OCI-LY7 (cell line): Measurements from ENCODE around the gene CCDC15. TPM values are rescaled to one million over a fixed set of nuclear protein-coding genes. Genes with fewer than 3 reads are reported as not detected.

Experiments used
- BruUV-seq: library from RNA; stranded (reverse); fragments of 400-500 nt; replicated peaks from 2 replicates; lab custom pipeline; 2021; lab: Mats Ljungman, UMichigan
- CTCF ChIA-PET: fragments of 300-600 bp; sonication (Branson Sonifier 250); formaldehyde crosslinking; loops from one replicate; lab custom pipeline; 2022; ENCODE audit warnings: antibody characterized with exemption; ENCODE audit not compliant: unreplicated experiment; lab: Charles Lee
- POLR2A ChIA-PET: fragments of 300-600 bp; sonication (Branson Sonifier 250); formaldehyde crosslinking; loops from one replicate; lab custom pipeline; 2022; ENCODE audit warnings: antibody characterized with exemption; lab: Charles Lee
- DNase-seq: peaks from one replicate; pipeline ENCODE4 v3.0.0-alpha.2; 2015; ENCODE audit warnings: low spot score
- H2AFZ ChIP-seq: fragments of 200-600 bp; sonication (generic), shearing (Covaris generic); 2 replicates; pipeline ENCODE4 v1.6.1; 2014; ENCODE audit warnings: mild to moderate bottlenecking, antibody characterized with exemption, low read length, moderate library complexity
- H3K27ac ChIP-seq: fragments of 200-600 bp; sonication (generic); 2 replicates; pipeline ENCODE4 v1.5.1; 2014; ENCODE audit warnings: mixed run types, low read depth, mild to moderate bottlenecking, moderate library complexity, low read length, inconsistent platforms; ENCODE audit not compliant: poor library complexity, severe bottlenecking
- H3K36me3 ChIP-seq: fragments of 200-600 bp; sonication (generic); 2 replicates; pipeline ENCODE4 v1.6.1; 2014; ENCODE audit warnings: mild to moderate bottlenecking, antibody characterized with exemption, low read length, moderate library complexity, mixed read lengths; ENCODE audit not compliant: insufficient read depth
- H3K4me1 ChIP-seq: fragments of 200-600 bp; sonication (generic); 2 replicates; pipeline ENCODE4 v1.5.1; 2014; ENCODE audit warnings: mild to moderate bottlenecking, low read length; ENCODE audit not compliant: insufficient read depth, poor library complexity, severe bottlenecking
- H3K4me2 ChIP-seq: fragments of 200-600 bp; sonication (generic); 2 replicates; pipeline ENCODE4 v1.6.1; 2014; ENCODE audit warnings: mild to moderate bottlenecking, low read length
- H3K4me3 ChIP-seq: fragments of 200-600 bp; sonication (generic); 2 replicates; pipeline ENCODE4 v1.5.1; 2014; ENCODE audit warnings: mild to moderate bottlenecking, low read depth, low read length; ENCODE audit not compliant: poor library complexity, severe bottlenecking
- H3K79me2 ChIP-seq: fragments of 200-600 bp; sonication (generic); 2 replicates; pipeline ENCODE4 v1.6.1; 2016; ENCODE audit warnings: low read depth, mild to moderate bottlenecking, low read length, moderate library complexity, mixed read lengths; ENCODE audit not compliant: insufficient read depth
- H3K9me2 ChIP-seq: fragments of 200-600 bp; sonication (generic); 2 replicates; pipeline ENCODE4 v1.6.1; 2016; ENCODE audit warnings: mild to moderate bottlenecking, low read length, mixed read lengths; ENCODE audit not compliant: insufficient read depth
- H3K9me3 ChIP-seq: fragments of 200-600 bp; sonication (generic); 2 replicates; pipeline ENCODE4 v1.6.1; 2014; ENCODE audit warnings: mild to moderate bottlenecking, mixed run types, low read length, mixed read lengths
- H4K20me1 ChIP-seq: fragments of 200-600 bp; sonication (generic); 2 replicates; pipeline ENCODE4 v1.6.1; 2014; ENCODE audit warnings: mild to moderate bottlenecking, antibody characterized with exemption, low read length, moderate library complexity, mixed read lengths; ENCODE audit not compliant: insufficient read depth
- EZH2phosphoT487 ChIP-seq: fragments of 200-600 bp; sonication (generic); IDR thresholded peaks from 2 replicates; pipeline ENCODE4 v1.6.1; 2018; ENCODE audit warnings: low read depth, borderline replicate concordance, mild to moderate bottlenecking, mixed run types, antibody characterized with exemption, low read length, moderate library complexity, mixed read lengths
- intact Hi-C: fragments of 100-400 bp; cut with micrococcal nuclease; formaldehyde crosslinking; loops from one replicate; pipeline ENCODE4 v1.10.0; 2022; ENCODE audit not compliant: unreplicated experiment
- total RNA-seq, 2 experiments: library from RNA; depleted of rRNA in 1 of 2; stranded (reverse); fragments of >200 nt in 1 of 2; shearing (Covaris generic) in 1 of 2; gene quantifications; 2 replicates each; pipeline ENCODE4 v1.2.3, GENCODE V29; 2014 to 2022
- TF ChIP-seq, protein P1 (sequence below): fragments of 200-600 bp; sonication (generic); conservative IDR thresholded peaks from 2 replicates; pipeline ENCODE4 v1.5.1; 2014; ENCODE audit warnings: mild to moderate bottlenecking, antibody characterized with exemption, low read length, moderate library complexity, mixed read lengths

Gene CCDC15
- total RNA-seq, 2 experiments from 2014 or later, result 9.6 to 10.6 TPM

DNA sequence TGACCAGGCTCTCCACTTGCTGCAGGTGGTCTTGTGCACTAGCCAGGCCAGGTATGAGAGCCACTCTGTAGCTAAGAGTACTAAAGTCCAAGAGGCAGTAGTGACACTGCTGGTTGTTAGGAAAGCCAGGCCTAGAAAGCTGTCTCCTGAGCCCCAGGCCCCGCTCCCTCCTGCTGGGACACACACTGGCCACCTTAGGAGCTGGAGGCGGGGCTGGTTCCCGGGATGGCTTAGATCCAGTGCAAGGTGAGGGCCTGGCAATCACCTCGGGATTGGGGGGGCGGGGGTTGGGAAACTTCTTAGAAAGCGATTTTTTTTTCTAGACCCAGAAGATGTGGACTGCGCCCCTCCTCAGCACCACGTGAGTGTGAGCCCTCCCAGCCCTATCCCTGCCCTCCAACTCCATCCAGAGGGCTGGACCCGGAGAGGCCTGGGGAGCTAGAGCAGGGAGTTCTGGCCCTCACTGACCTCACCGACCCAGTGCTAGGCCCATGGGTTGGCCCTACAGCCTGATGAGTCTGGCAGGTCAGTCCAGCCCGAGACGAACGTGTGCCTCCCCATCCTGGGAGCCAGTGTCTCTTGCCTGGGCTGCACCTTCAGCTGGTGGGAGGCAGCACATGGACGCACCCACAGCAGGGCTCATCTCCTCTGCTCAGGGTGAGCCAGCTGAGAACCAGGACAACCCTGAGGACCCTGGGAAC is 127.2 kb downstream of the CCDC15 start:
- no peaks in the 10 kb centered on the region for H3K9me2 ChIP-seq
- no peaks in the 10 kb centered on the region for H3K36me3 ChIP-seq
- intact Hi-C loops, result no loop called here
- CTCF ChIA-PET, result no interaction called here
- no TSS peak for BruUV-seq
- no peaks in the 10 kb centered on the region for H3K79me2 ChIP-seq
- H2AFZ ChIP-seq, result no peak overlapping the region
- H3K4me2 ChIP-seq, result no peak overlapping the region
- no peak for DNase-seq
- H3K4me3 ChIP-seq, result no peak overlapping the region
- no peak for TF ChIP-seq EZH2phosphoT487
- TF ChIP-seq, protein P1, sequence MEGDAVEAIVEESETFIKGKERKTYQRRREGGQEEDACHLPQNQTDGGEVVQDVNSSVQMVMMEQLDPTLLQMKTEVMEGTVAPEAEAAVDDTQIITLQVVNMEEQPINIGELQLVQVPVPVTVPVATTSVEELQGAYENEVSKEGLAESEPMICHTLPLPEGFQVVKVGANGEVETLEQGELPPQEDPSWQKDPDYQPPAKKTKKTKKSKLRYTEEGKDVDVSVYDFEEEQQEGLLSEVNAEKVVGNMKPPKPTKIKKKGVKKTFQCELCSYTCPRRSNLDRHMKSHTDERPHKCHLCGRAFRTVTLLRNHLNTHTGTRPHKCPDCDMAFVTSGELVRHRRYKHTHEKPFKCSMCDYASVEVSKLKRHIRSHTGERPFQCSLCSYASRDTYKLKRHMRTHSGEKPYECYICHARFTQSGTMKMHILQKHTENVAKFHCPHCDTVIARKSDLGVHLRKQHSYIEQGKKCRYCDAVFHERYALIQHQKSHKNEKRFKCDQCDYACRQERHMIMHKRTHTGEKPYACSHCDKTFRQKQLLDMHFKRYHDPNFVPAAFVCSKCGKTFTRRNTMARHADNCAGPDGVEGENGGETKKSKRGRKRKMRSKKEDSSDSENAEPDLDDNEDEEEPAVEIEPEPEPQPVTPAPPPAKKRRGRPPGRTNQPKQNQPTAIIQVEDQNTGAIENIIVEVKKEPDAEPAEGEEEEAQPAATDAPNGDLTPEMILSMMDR, result no peak
- no peaks in the 10 kb centered on the region for H3K9me3 ChIP-seq
- POLR2A ChIA-PET, result interaction anchor here (0.6 to 1.3 kb wide), 2 partner anchors 30 to 38 kb away, joined by 4 to 5 read pairs; partner anchors contain the start of gene TMEM218
- H3K27ac ChIP-seq, result no peak overlapping the region
- no peaks in the 10 kb centered on the region for H3K4me1 ChIP-seq
- H4K20me1 ChIP-seq, result no peaks in the 10 kb centered on the region

DNA sequence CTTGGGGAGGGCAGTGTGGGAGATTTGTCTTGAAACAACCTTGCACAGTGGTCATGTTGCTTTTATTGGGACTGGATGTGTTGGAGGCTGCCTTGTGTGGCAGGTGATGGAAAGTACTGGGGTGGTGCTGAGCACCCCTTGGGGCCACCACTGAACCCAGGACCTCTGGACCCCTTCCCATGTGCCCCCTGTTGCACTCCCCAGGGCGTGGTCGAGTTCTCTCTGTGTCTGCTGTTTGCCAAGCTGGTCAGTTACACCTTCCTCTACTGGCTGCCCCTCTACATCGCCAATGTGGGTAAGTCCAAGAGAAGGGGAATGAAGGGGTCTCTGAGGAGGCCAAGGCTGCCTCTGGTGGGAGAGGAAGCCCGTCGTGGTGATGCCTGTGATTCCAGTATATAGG is 128.0 kb downstream of the CCDC15 start:
- CTCF ChIA-PET, result no interaction called here
- no peaks in the 10 kb centered on the region for H3K4me1 ChIP-seq
- POLR2A ChIA-PET, result interaction anchor here (1.3 to 1.4 kb wide), 2 partner anchors 9 to 30 kb away, joined by 4 to 9 read pairs; partner anchors contain the start of gene TMEM218
- no TSS peak for BruUV-seq
- TF ChIP-seq, protein P1, result no peak
- no peak for TF ChIP-seq EZH2phosphoT487
- H3K9me2 ChIP-seq, result no peaks in the 10 kb centered on the region
- H3K4me2 ChIP-seq, result no peak overlapping the region
- no peaks in the 10 kb centered on the region for H3K9me3 ChIP-seq
- H2AFZ ChIP-seq, result no peak overlapping the region
- no peaks in the 10 kb centered on the region for H3K36me3 ChIP-seq
- no peaks in the 10 kb centered on the region for H3K79me2 ChIP-seq
- no peak overlapping the region for H3K27ac ChIP-seq
- H4K20me1 ChIP-seq, result no peaks in the 10 kb centered on the region
- intact Hi-C loops, result no loop called here
- H3K4me3 ChIP-seq, result no peak overlapping the region
- no peak for DNase-seq
